ENCODE measurements around the gene BCL2L15. TPM values are rescaled to one million over a fixed set of nuclear protein-coding genes. Genes with fewer than 3 reads are reported as not detected.
A peak's percentile ranks its signal among the peaks of the same experiment; 100 is the strongest.
"Not testable (repeated sequence)": the region's sequence is repeated elsewhere in the genome, so short reads cannot be mapped to it uniquely, and the experiment has no call there.

BCL2L15 gene
- total and polyA plus RNA-seq, 2 experiments from 2014 or later = 0.16 to 4.5 TPM

DNA sequence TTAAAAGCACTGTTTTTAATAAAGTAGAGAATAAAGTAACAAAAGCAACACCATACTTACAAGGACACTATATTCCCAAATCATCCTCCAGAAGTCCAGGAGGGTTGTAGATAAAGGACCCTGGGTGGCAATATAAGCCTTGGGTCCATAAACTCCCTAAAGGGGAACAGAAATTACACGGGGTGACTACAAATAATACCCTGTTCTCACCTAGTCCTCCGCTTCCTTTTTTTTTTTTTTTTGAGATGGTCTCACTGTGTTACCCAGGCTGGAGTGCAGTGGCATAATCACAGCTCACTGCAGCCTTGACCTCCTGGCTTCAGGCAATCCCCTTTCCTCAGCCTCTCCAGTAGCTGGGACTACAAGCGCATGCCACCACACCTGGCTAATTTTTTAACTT is 29.0 kb downstream of the BCL2L15 start:
- Histone ChIP-seq H3K4me3 (no peak overlapping the region), H3K27me3 (no peaks in the 10 kb centered on the region), H3K9me3 (ENCODE audit: low read depth) (no peaks in the 10 kb centered on the region), H3K36me3 (no peaks in the 10 kb centered on the region), H3K4me1 (ENCODE audit: low read depth) (no peaks in the 10 kb centered on the region), H3K27ac (no peak overlapping the region)
- DNase-seq (ENCODE audit: low read depth in 1 of 2, low spot score in 1 of 2) = no peak
- no peak for TF ChIP-seq CTCF (IDR thresholded peaks at IDR 0.05; ENCODE audit: low read depth, low read length)

- TF ChIP-seq CTCF (IDR thresholded peaks at IDR 0.05; ENCODE audit: low read depth, low read length) = no peak
- Histone ChIP-seq H3K27ac (no peak overlapping the region), H3K27me3 (no peaks in the 10 kb centered on the region), H3K36me3 (no peaks in the 10 kb centered on the region), H3K4me1 (ENCODE audit: low read depth) (no peaks in the 10 kb centered on the region), H3K9me3 (ENCODE audit: low read depth) (no peaks in the 10 kb centered on the region), H3K4me3 (no peak overlapping the region)
- no peak for DNase-seq (ENCODE audit: low read depth in 1 of 2, low spot score in 1 of 2)
Observed at GRCh38 chr1:113857776-113858175, 29.6 kb downstream of the BCL2L15 start.

GRCh38 chr1:113856401-113856790 is 31.0 kb downstream of the BCL2L15 start:
- DNase-seq (ENCODE audit: low read depth in 1 of 2, low spot score in 1 of 2) = no peak
- Histone ChIP-seq H3K9me3 (ENCODE audit: low read depth) (no peaks in the 10 kb centered on the region), H3K36me3 (no peaks in the 10 kb centered on the region), H3K4me3 (no peak overlapping the region), H3K27ac (no peak overlapping the region), H3K4me1 (ENCODE audit: low read depth) (no peaks in the 10 kb centered on the region), H3K27me3 (no peaks in the 10 kb centered on the region)
- no peak for TF ChIP-seq CTCF (IDR thresholded peaks at IDR 0.05; ENCODE audit: low read depth, low read length)

- no peak for TF ChIP-seq CTCF (IDR thresholded peaks at IDR 0.05; ENCODE audit: low read depth, low read length)
- no peaks in the 10 kb centered on the region for H3K36me3 ChIP-seq
- no peaks in the 10 kb centered on the region for H3K9me3 ChIP-seq (ENCODE audit: low read depth)
- no peaks in the 10 kb centered on the region for H3K27me3 ChIP-seq
- no peak overlapping the region for H3K4me3 ChIP-seq
- DNase-seq (ENCODE audit: low read depth in 1 of 2, low spot score in 1 of 2) = peak in 1 of 2 donors; percentile 35
- H3K27ac ChIP-seq = no peak overlapping the region
- H3K4me1 ChIP-seq (ENCODE audit: low read depth) = no peaks in the 10 kb centered on the region
Observed at GRCh38 chr1:113855630-113856400, 31.6 kb downstream of the BCL2L15 start.

GRCh38 chr1:113854234-113854633 is 33.1 kb downstream of the BCL2L15 start:
- Histone ChIP-seq H3K36me3 (no peaks in the 10 kb centered on the region), H3K4me3 (no peak overlapping the region), H3K9me3 (ENCODE audit: low read depth) (no peaks in the 10 kb centered on the region), H3K27ac (no peak overlapping the region), H3K4me1 (ENCODE audit: low read depth) (no peaks in the 10 kb centered on the region), H3K27me3 (no peaks in the 10 kb centered on the region)
- DNase-seq (ENCODE audit: low read depth in 1 of 2, low spot score in 1 of 2) = no peak
- TF ChIP-seq CTCF (IDR thresholded peaks at IDR 0.05; ENCODE audit: low read depth, low read length) = no peak

DNA sequence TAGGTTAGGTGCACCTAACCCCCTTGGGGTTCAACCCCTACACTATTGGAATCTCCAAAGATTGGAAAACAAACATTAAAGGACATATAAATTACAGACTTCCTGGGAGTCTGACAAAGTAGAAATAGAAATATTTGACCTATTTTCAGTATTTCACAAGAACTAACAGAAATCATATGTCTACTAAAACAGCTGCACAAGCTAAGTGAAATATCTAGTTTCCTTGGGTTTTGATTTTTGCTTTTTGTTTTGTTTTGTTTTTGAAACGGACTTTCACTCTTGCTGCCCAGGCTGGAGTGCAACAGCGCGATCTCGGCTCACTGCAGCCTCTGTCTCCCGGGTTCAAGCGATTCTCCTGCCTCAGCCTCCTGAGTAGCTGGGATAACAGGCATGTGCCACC is 34.7 kb downstream of the BCL2L15 start:
- DNase-seq (ENCODE audit: low read depth in 1 of 2, low spot score in 1 of 2); H3K27ac ChIP-seq; H3K4me1 ChIP-seq (ENCODE audit: low read depth); H3K4me3 ChIP-seq; H3K36me3 ChIP-seq; H3K27me3 ChIP-seq; H3K9me3 ChIP-seq (ENCODE audit: low read depth): not testable (repeated sequence)

Data from cardiac muscle cell (in vitro differentiated cells and primary cell).